Esophagus muscularis mucosa (tissue), 4 donors: ENCODE data around the gene RNF141. TPM values are rescaled to one million over a fixed set of nuclear protein-coding genes. Genes with fewer than 3 reads are reported as not detected.

Source experiments
- DNase-seq: peaks from one replicate; pipeline ENCODE4 v3.0.0-alpha.2; 2017; ENCODE audit errors: extremely low spot score
- H3K27ac ChIP-seq, 4 donors: fragments of 200-600 bp; sonication (generic); replicated peaks in 1 of 4; 1 replicate in 3 of 4; 2 replicates in 1 of 4; pipeline ENCODE4 v1.5.1; 2016 to 2019; ENCODE audit warnings: mild to moderate bottlenecking in 1 of 4
- H3K27me3 ChIP-seq, 4 donors: fragments of 200-600 bp; sonication (generic); one replicate each; pipeline versions ENCODE4 v1.5.1 to v1.6.0; 2016 to 2019
- H3K36me3 ChIP-seq, 4 donors: fragments of 200-600 bp; sonication (generic); one replicate each; pipeline ENCODE4 v1.5.1; 2016 to 2019
- H3K4me1 ChIP-seq, 4 donors: fragments of 200-600 bp; sonication (generic); one replicate each; pipeline ENCODE4 v1.5.1; 2016 to 2019
- H3K4me3 ChIP-seq, 4 donors: fragments of 200-600 bp; sonication (generic); 1 replicate in 2 of 4; 2 replicates in 2 of 4; pipeline ENCODE4 v1.5.1; 2016 to 2019; ENCODE audit warnings: mild to moderate bottlenecking in 4 of 4, moderate library complexity in 1 of 4
- H3K9me3 ChIP-seq, 4 donors: fragments of 200-600 bp; sonication (generic); 1 replicate in 3 of 4; 2 replicates in 1 of 4; pipeline ENCODE4 v1.5.1; 2016 to 2019
- EP300 ChIP-seq: sonication (generic); formaldehyde crosslinking; IDR thresholded peaks from one replicate; pipeline ENCODE4 v1.6.1; 2017; ENCODE audit warnings: antibody characterized with exemption
- POLR2A ChIP-seq: fragments of 450-650 bp; IDR thresholded peaks from one replicate; pipeline ENCODE4 v1.6.1; 2017; ENCODE audit warnings: antibody characterized with exemption, moderate library complexity, mild to moderate bottlenecking, low read depth
- POLR2AphosphoS5 ChIP-seq, 2 donors: sonication (generic); formaldehyde crosslinking; IDR thresholded peaks; one replicate each; pipeline ENCODE4 v1.6.1; 2017; ENCODE audit warnings: antibody characterized with exemption in 2 of 2
- WGBS: methylation state at CpG from one replicate; pipeline ENCODE4 v1.1.5; 2018; 5-methylcytosine and 5-hydroxymethylcytosine counted together
- intact Hi-C: fragments of 100-400 bp; cut with DNase I; formaldehyde crosslinking; loops from one replicate; pipeline ENCODE4 v1.15.1; 2023
- total RNA-seq, 4 donors: library from RNA; depleted of rRNA; stranded (reverse); fragments of >200 nt; gene quantifications; one replicate each; pipeline versions ENCODE4 v1.1.0 to v1.2.1, GENCODE V29; 2016
- TF ChIP-seq, protein P1 (sequence below), 3 experiments: fragments of 200-600 bp in 2 of 3; fragments of 450-650 bp in 1 of 3; sonication (generic) in 2 of 3; IDR thresholded peaks; one replicate each; pipeline ENCODE4 v1.5.1; 2017 to 2019; ENCODE audit warnings: antibody characterized with exemption in 3 of 3, mild to moderate bottlenecking in 2 of 3, moderate library complexity in 1 of 3

RNF141 gene
- total RNA-seq, 4 donors from 2014 or later, result 24.1 to 39.3 (median 34.9) TPM

DNA sequence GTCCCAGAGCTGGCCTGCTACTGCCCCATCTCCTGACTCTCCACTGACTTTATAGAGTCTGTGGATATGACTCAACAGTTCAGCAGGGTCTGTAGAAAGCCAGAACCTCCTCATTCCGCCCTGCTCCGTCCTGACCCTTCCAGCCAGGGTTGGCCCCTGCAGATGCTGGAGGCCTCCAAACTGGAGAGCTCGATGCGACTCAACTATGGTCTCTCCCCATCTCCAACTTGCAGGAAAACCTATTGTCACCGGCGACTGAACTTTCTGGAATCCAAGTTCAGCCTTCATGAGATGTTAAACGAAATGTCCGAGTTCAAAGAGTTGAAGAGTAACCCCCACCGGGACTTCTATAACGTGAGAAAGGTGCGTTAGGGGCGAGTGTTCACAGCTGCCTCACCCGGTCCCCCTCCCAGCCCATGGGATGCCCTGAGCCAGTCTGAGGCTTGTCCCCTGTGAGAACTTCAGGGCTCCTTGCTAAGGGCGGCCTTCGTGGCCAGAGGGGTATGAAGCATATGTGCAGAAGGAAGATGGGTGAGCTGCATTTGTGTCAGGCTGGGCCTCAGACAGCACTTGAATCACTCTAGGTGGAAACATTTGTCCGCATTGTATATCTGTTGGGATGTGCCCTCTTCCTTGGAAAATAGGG is 53.9 kb downstream of the RNF141 start:
- 95% methylated on average over 13 of the region's 16 CpGs for WGBS
- Histone ChIP-seq H3K4me3 (no peak overlapping the region), H3K36me3 (peaks cover 0 to 10% (median 0%) of the 10 kb centered on the region in 4 donors), H3K27me3 (no peaks in the 10 kb centered on the region), H3K4me1 (peaks cover 8 to 18% (median 14%) of the 10 kb centered on the region in 4 donors), H3K9me3 (no peaks in the 10 kb centered on the region), H3K27ac (no peak overlapping the region)
- no peak for DNase-seq
- intact Hi-C loops, result no loop called here
- TF ChIP-seq POLR2AphosphoS5 (IDR thresholded peaks at IDR 0.05) (no peak), POLR2A (no peak)

DNA sequence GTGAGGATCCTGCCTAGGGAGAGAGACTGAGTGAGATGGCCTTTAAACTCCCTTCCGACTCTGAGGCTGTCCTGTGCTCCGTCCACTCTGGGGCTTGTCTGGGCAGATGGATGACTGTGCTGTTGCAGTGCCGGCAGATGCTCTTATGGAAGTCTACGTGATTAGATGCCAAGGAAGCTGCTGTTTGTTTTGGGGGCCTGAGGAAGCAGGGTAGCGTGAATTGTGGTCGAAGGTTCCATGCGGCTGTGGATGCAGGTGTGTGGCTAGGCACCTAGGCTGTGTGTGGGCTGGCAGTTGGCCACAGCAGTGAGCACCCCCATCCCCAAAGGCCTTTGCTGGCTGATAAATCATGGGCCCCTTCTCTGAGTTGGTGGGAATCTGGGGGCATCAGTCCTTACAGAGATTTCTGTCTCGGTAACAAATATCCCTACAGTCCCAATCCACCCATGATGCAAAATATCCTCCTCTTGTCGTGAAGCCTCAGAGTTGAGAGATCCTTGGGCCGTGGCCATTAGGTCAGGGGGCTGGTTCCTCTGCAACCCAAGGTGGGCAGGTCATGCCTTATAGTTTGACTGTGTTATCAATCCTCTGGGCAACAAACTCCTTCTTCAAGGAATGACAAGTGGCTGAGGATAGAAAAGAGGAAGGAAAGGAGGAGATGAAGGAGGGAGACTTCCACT is 54.7 kb downstream of the RNF141 start:
- DNase-seq, result no peak
- peaks cover 0 to 10% (median 0%) of the 10 kb centered on the region in 4 donors for H3K36me3 ChIP-seq
- no peak overlapping the region for H3K27ac ChIP-seq
- no peak overlapping the region for H3K4me3 ChIP-seq
- no peaks in the 10 kb centered on the region for H3K9me3 ChIP-seq
- intact Hi-C loops, result no loop called here
- 89% methylated on average over 9 of the region's 10 CpGs for WGBS
- no peaks in the 10 kb centered on the region for H3K27me3 ChIP-seq
- no peak for TF ChIP-seq EP300
- TF ChIP-seq, protein P1, sequence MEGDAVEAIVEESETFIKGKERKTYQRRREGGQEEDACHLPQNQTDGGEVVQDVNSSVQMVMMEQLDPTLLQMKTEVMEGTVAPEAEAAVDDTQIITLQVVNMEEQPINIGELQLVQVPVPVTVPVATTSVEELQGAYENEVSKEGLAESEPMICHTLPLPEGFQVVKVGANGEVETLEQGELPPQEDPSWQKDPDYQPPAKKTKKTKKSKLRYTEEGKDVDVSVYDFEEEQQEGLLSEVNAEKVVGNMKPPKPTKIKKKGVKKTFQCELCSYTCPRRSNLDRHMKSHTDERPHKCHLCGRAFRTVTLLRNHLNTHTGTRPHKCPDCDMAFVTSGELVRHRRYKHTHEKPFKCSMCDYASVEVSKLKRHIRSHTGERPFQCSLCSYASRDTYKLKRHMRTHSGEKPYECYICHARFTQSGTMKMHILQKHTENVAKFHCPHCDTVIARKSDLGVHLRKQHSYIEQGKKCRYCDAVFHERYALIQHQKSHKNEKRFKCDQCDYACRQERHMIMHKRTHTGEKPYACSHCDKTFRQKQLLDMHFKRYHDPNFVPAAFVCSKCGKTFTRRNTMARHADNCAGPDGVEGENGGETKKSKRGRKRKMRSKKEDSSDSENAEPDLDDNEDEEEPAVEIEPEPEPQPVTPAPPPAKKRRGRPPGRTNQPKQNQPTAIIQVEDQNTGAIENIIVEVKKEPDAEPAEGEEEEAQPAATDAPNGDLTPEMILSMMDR (IDR thresholded peaks at IDR 0.05), result no peak
- TF ChIP-seq POLR2AphosphoS5 (IDR thresholded peaks at IDR 0.05), result no peak
- TF ChIP-seq POLR2A, result no peak
- peaks cover 7 to 16% (median 11%) of the 10 kb centered on the region in 4 donors for H3K4me1 ChIP-seq

DNA sequence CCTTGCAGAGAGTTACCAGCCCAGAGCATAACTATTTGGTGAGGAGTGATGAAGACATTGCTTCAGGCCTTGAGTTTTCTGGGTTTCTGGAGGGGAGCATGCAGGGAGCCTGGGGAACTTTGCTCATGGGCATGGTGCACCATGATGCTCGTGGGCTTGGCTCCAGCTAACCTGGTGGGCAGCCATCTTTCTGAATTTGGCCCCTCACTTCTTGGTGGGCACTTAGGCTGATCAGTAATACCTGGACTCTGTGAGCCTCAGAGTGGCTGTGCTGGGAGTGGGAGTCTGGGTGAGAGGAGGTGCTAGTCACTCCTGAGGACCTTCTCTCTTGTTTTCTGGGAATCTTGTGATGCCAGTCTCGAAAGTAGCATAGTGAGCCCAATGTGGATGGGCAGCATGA is 55.3 kb downstream of the RNF141 start:
- Histone ChIP-seq H3K9me3 (no peaks in the 10 kb centered on the region), H3K4me1 (peaks cover under 1 to 10% (median 4%) of the 10 kb centered on the region in 4 donors), H3K36me3 (peaks cover 0 to 10% (median 0%) of the 10 kb centered on the region in 4 donors), H3K4me3 (no peak overlapping the region), H3K27me3 (no peaks in the 10 kb centered on the region), H3K27ac (no peak overlapping the region)
- TF ChIP-seq POLR2AphosphoS5 (IDR thresholded peaks at IDR 0.05) (no peak), POLR2A (no peak), EP300 (no peak)
- TF ChIP-seq, protein P1 (IDR thresholded peaks at IDR 0.05), result no peak
- no CpG with 5 or more reads among the region's 2 CpGs for WGBS
- DNase-seq, result no peak
- intact Hi-C loops, result no loop called here

DNA sequence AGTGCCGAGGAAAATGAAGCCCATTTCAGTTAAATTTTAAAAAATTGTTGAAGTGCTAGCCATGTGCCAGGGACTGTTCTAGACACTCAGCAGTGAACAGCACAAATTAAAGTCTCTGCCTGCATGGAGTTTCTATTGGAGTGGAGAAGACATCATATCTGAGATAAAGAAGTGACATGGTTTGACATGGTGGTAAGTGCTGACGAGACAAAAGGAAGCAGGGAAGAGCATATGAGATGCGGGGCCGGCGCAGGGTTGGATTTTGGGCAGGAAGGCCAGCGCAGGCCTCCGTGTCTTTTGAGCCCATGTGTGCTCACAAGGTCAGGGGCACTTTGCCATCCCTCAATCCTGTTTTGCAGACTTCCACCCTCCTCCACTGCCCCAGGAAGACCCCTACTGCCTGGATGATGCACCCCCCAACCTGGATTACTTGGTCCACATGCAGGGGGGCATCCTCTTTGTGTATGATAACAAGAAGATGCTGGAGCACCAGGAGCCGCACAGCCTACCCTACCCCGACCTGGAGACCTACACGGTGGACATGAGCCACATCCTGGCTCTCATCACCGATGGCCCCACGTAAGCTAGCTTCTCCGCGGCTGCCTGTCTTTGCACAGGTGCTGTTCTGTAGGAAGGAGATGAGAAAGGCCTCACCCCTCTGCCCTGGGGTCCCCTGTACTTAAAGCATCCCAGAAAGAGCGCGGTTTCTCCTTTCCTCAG is 56.4 kb downstream of the RNF141 start:
- Histone ChIP-seq H3K27me3 (no peaks in the 10 kb centered on the region), H3K36me3 (peaks cover 0 to 10% (median 0%) of the 10 kb centered on the region in 4 donors), H3K4me1 (no peaks in the 10 kb centered on the region), H3K27ac (no peak overlapping the region), H3K9me3 (no peaks in the 10 kb centered on the region), H3K4me3 (no peak overlapping the region)
- intact Hi-C loops, result no loop called here
- TF ChIP-seq EP300, result no peak
- TF ChIP-seq POLR2AphosphoS5 (IDR thresholded peaks at IDR 0.05), result no peak
- TF ChIP-seq, protein P1 (IDR thresholded peaks at IDR 0.05), result no peak
- TF ChIP-seq POLR2A, result no peak
- no peak for DNase-seq
- WGBS, result 92% methylated on average over 16 of the region's 16 CpGs

DNA sequence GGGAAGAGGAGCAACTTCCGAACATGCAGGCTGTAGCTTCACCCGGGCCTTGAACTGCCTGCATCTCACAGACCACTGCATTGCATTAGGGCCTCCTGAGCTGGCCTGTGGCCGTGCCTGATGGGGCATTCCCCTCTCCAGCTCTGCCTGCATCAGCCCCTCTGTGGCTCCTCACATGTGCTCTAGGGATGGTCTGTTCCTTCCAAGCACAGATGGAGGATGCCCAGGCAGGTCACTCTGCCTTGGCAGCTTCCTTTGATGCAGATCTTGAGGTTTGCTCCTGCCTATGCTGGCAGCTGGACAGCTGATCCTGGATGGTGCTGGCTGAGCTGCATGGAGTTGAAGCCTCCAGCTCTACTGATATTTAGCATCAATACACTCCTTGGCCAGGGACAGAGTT is 57.4 kb downstream of the RNF141 start:
- no peak for DNase-seq
- no peak for TF ChIP-seq POLR2A
- TF ChIP-seq, protein P1 (IDR thresholded peaks at IDR 0.05), result no peak
- no peak for TF ChIP-seq POLR2AphosphoS5 (IDR thresholded peaks at IDR 0.05)
- Histone ChIP-seq H3K27ac (no peak overlapping the region), H3K4me3 (no peak overlapping the region), H3K36me3 (peaks cover 0 to 10% (median 0%) of the 10 kb centered on the region in 4 donors), H3K27me3 (no peaks in the 10 kb centered on the region), H3K9me3 (no peaks in the 10 kb centered on the region), H3K4me1 (peaks cover 0 to 10% (median 4%) of the 10 kb centered on the region in 4 donors)
- intact Hi-C loops, result no loop called here
- WGBS, result 100% methylated on average over 1 of the region's 3 CpGs
